Upper lobe of right lung (tissue), 1 donor: ENCODE data around the gene LAPTM4A. TPM values are rescaled to one million over a fixed set of nuclear protein-coding genes. Genes with fewer than 3 reads are reported as not detected.

Experiments used
- ATAC-seq: fragments of 200-7000 bp; cut with Tn5 transposase; one replicate; pipeline ENCODE4 v1.9.1; 2020; ENCODE audit warnings: mild to moderate bottlenecking, moderate library complexity
- DNase-seq: peaks from one replicate; pipeline ENCODE4 v3.0.0-alpha.2; 2020
- H3K27ac ChIP-seq: fragments of 200-600 bp; one replicate; pipeline ENCODE4 v1.8.0; 2022
- H3K27me3 ChIP-seq: fragments of 200-600 bp; one replicate; pipeline ENCODE4 v1.8.0; 2022; ENCODE audit warnings: mild to moderate bottlenecking
- H3K36me3 ChIP-seq: fragments of 200-600 bp; one replicate; pipeline ENCODE4 v1.8.0; 2022
- H3K4me1 ChIP-seq: fragments of 200-600 bp; one replicate; pipeline ENCODE4 v1.8.0; 2022
- H3K4me3 ChIP-seq: fragments of 200-600 bp; one replicate; pipeline ENCODE4 v1.8.0; 2022; ENCODE audit warnings: mild to moderate bottlenecking
- H3K9me3 ChIP-seq: fragments of 200-600 bp; one replicate; pipeline ENCODE4 v1.8.0; 2022
- CTCF ChIP-seq: fragments of 200-600 bp; IDR thresholded peaks from one replicate; pipeline ENCODE4 v1.8.0; 2022; ENCODE audit warnings: antibody characterized with exemption
- intact Hi-C: fragments of 100-400 bp; cut with DNase I; formaldehyde crosslinking; loops from one replicate; pipeline ENCODE4 v1.11.0; 2022
- total RNA-seq: library from RNA; stranded (reverse); fragmentation: NEBNext Ultra II Directional; extraction: Animal tissue kit (Norgen Biotek cat#: 25700); gene quantifications from one replicate; pipeline ENCODE4 v1.2.1, GENCODE V29; 2021
- donor health status: DM: no; HTN: yes; CAD: no; lungs with severe emphysema.

LAPTM4A gene
- total RNA-seq, 1 donor from 2014 or later = 245 TPM

- Histone ChIP-seq H3K4me1 (peaks cover 8% of the 10 kb centered on the region), H3K27me3 (no peaks in the 10 kb centered on the region), H3K27ac (no peak overlapping the region), H3K36me3 (no peaks in the 10 kb centered on the region), H3K4me3 (no peak overlapping the region), H3K9me3 (no peaks in the 10 kb centered on the region)
- intact Hi-C loops = no loop called here
- TF ChIP-seq CTCF = no peak
- peak; percentile 45 for ATAC-seq
- no peak for DNase-seq
These were observed 14.6 kb upstream of the LAPTM4A start for GRCh38 chr2:20065885-20066602.

GRCh38 chr2:20064841-20065240, 13.4 kb upstream of the LAPTM4A start:
- DNase-seq (no peak), ATAC-seq (no peak)
- no peak for TF ChIP-seq CTCF
- Histone ChIP-seq H3K4me1 (peaks cover 8% of the 10 kb centered on the region), H3K36me3 (no peaks in the 10 kb centered on the region), H3K27me3 (no peaks in the 10 kb centered on the region), H3K9me3 (no peaks in the 10 kb centered on the region), H3K4me3 (no peak overlapping the region), H3K27ac (no peak overlapping the region)
- intact Hi-C loops = no loop called here

- no peaks in the 10 kb centered on the region for H3K27me3 ChIP-seq
- TF ChIP-seq CTCF = no peak
- H3K27ac ChIP-seq = no peak overlapping the region
- no peak overlapping the region for H3K4me3 ChIP-seq
- peaks cover 8% of the 10 kb centered on the region for H3K4me1 ChIP-seq
- ATAC-seq (no peak), DNase-seq (no peak)
- H3K9me3 ChIP-seq = no peaks in the 10 kb centered on the region
- intact Hi-C loops = no loop called here
- H3K36me3 ChIP-seq = no peaks in the 10 kb centered on the region
These were observed 13.0 kb upstream of the LAPTM4A start for GRCh38 chr2:20064421-20064820.

GRCh38 chr2:20062615-20063545, 11.5 kb upstream of the LAPTM4A start:
- ATAC-seq = no peak
- no peaks in the 10 kb centered on the region for H3K9me3 ChIP-seq
- intact Hi-C loops = no loop called here
- TF ChIP-seq CTCF = no peak
- H3K27me3 ChIP-seq = no peaks in the 10 kb centered on the region
- no peaks in the 10 kb centered on the region for H3K36me3 ChIP-seq
- H3K4me1 ChIP-seq = peaks cover 4% of the 10 kb centered on the region
- no peak overlapping the region for H3K27ac ChIP-seq
- no peak overlapping the region for H3K4me3 ChIP-seq
- DNase-seq = no peak

GRCh38 chr2:20061940-20062339, 10.5 kb upstream of the LAPTM4A start:
- no peaks in the 10 kb centered on the region for H3K9me3 ChIP-seq
- ATAC-seq = no peak
- H3K36me3 ChIP-seq = no peaks in the 10 kb centered on the region
- DNase-seq = no peak
- no peaks in the 10 kb centered on the region for H3K27me3 ChIP-seq
- no peak overlapping the region for H3K27ac ChIP-seq
- TF ChIP-seq CTCF = no peak
- intact Hi-C loops = no loop called here
- peaks cover 4% of the 10 kb centered on the region for H3K4me1 ChIP-seq
- no peak overlapping the region for H3K4me3 ChIP-seq
